Gastroesophageal sphincter (tissue), 4 donors: ENCODE results near the gene RABAC1. TPM values are rescaled to one million over a fixed set of nuclear protein-coding genes. Genes with fewer than 3 reads are reported as not detected.

Experiments
- ATAC-seq: fragments of 150-250 bp; one replicate; pipeline ENCODE4 v1.9.1; 2016; ENCODE audit warnings: mild to moderate bottlenecking, moderate library complexity
- H3K27ac ChIP-seq, 4 donors: fragments of 200-600 bp; sonication (generic) in 3 of 4; 1 replicate in 3 of 4; 2 replicates in 1 of 4; pipeline ENCODE4 v1.5.1; 2016 to 2019
- H3K27me3 ChIP-seq: fragments of 200-600 bp; sonication (generic); one replicate; pipeline ENCODE4 v1.5.1; 2019
- H3K36me3 ChIP-seq, 2 donors: fragments of 200-600 bp; sonication (generic); one replicate each; pipeline ENCODE4 v1.5.1; 2019; ENCODE audit warnings: control low read depth in 1 of 2
- H3K4me1 ChIP-seq, 3 donors: fragments of 200-600 bp; sonication (generic); 1 replicate in 2 of 3; 2 replicates in 1 of 3; pipeline ENCODE4 v1.5.1; 2016 to 2019; ENCODE audit warnings: control low read depth in 2 of 3
- H3K4me3 ChIP-seq, 2 donors: fragments of 200-600 bp; sonication (generic); one replicate each; pipeline ENCODE4 v1.5.1; 2019; ENCODE audit warnings: mild to moderate bottlenecking in 1 of 2, moderate library complexity in 1 of 2
- H3K9me3 ChIP-seq, 3 donors: fragments of 200-600 bp; sonication (generic); one replicate each; pipeline ENCODE4 v1.5.1; 2017 to 2019; ENCODE audit warnings: control low read depth in 2 of 3
- CTCF ChIP-seq, 4 experiments: fragments of 200-600 bp in 2 of 4; fragments of 450-650 bp in 2 of 4; sonication (generic) in 1 of 4; IDR thresholded peaks; one replicate each; pipeline ENCODE4 v1.5.1; 2017 to 2019; ENCODE audit warnings: antibody characterized with exemption in 4 of 4, mild to moderate bottlenecking in 2 of 4, moderate library complexity in 2 of 4
- EP300 ChIP-seq: sonication (generic); formaldehyde crosslinking; IDR thresholded peaks from one replicate; pipeline ENCODE4 v1.6.1; 2017; ENCODE audit warnings: antibody characterized with exemption, mild to moderate bottlenecking
- POLR2A ChIP-seq, 2 donors: fragments of 450-650 bp; IDR thresholded peaks; one replicate each; pipeline ENCODE4 v1.6.1; 2017; ENCODE audit warnings: antibody characterized with exemption in 2 of 2, mild to moderate bottlenecking in 2 of 2, moderate library complexity in 1 of 2
- POLR2AphosphoS5 ChIP-seq: sonication (generic); formaldehyde crosslinking; IDR thresholded peaks from one replicate; pipeline ENCODE4 v1.6.1; 2017; ENCODE audit warnings: antibody characterized with exemption
- WGBS, 2 donors: methylation state at CpG; one replicate each; pipeline ENCODE4 v1.1.5; 2018; ENCODE audit warnings: low coverage in 1 of 2; 5-methylcytosine and 5-hydroxymethylcytosine counted together
- total RNA-seq, 4 donors: library from RNA; depleted of rRNA; stranded (reverse); fragments of >200 nt; gene quantifications; one replicate each; pipeline ENCODE4 v1.1.0, GENCODE V29; 2016

The RABAC1 gene
- total RNA-seq, 4 donors from 2014 or later: 150 to 215 (median 201) TPM

GRCh38 chr19:41920882-41921576 lies 38.1 kb downstream of the RABAC1 start:
- H3K27me3 ChIP-seq: peaks cover 100% of the 10 kb centered on the region
- ATAC-seq: no peak
- no peak overlapping the region for H3K4me3 ChIP-seq
- WGBS, 2 donors: 5 to 7% methylated on average over 7 to 10 of the region's 26 CpGs
- no peak overlapping the region for H3K27ac ChIP-seq
- H3K9me3 ChIP-seq: no peaks in the 10 kb centered on the region
- TF ChIP-seq CTCF (IDR thresholded peaks at IDR 0.05) (no peak), EP300 (no peak), POLR2A (IDR thresholded peaks at IDR 0.05) (no peak), POLR2AphosphoS5 (no peak)
- H3K4me1 ChIP-seq: no peaks in the 10 kb centered on the region
- no peaks in the 10 kb centered on the region for H3K36me3 ChIP-seq

GRCh38 chr19:41919948-41920712 lies 39.0 kb downstream of the RABAC1 start:
- TF ChIP-seq POLR2AphosphoS5 (no peak), POLR2A (IDR thresholded peaks at IDR 0.05) (no peak), CTCF (IDR thresholded peaks at IDR 0.05) (no peak), EP300 (no peak)
- no peak for ATAC-seq
- H3K9me3 ChIP-seq: no peaks in the 10 kb centered on the region
- H3K36me3 ChIP-seq: no peaks in the 10 kb centered on the region
- peaks cover 0 to 8% (median 3%) of the 10 kb centered on the region in 3 donors for H3K4me1 ChIP-seq
- no peak overlapping the region for H3K4me3 ChIP-seq
- H3K27ac ChIP-seq: no peak overlapping the region
- H3K27me3 ChIP-seq: peaks cover 100% of the 10 kb centered on the region
- 74 to 79% methylated on average over 24 to 25 of the region's 33 CpGs for WGBS, 2 donors

- Histone ChIP-seq H3K4me1 (peaks cover 0 to 15% (median 4%) of the 10 kb centered on the region in 3 donors), H3K4me3 (no peak overlapping the region), H3K27me3 (peaks cover 99% of the 10 kb centered on the region), H3K36me3 (no peaks in the 10 kb centered on the region), H3K9me3 (no peaks in the 10 kb centered on the region), H3K27ac (no peak overlapping the region)
- TF ChIP-seq CTCF (IDR thresholded peaks at IDR 0.05): no peak
- TF ChIP-seq POLR2A (IDR thresholded peaks at IDR 0.05): no peak
- TF ChIP-seq POLR2AphosphoS5: no peak
- no peak for TF ChIP-seq EP300
- 84 to 95% methylated on average over 4 to 5 of the region's 5 CpGs for WGBS, 2 donors
- no peak for ATAC-seq
Observed at GRCh38 chr19:41918653-41919244, 40.4 kb downstream of the RABAC1 start.

- no peak overlapping the region for H3K27ac ChIP-seq
- peaks cover 99% of the 10 kb centered on the region for H3K27me3 ChIP-seq
- no peak for ATAC-seq
- H3K9me3 ChIP-seq: no peaks in the 10 kb centered on the region
- H3K4me1 ChIP-seq: peaks cover 0 to 22% (median 5%) of the 10 kb centered on the region in 3 donors
- TF ChIP-seq POLR2AphosphoS5 (no peak), CTCF (IDR thresholded peaks at IDR 0.05) (no peak), EP300 (no peak), POLR2A (IDR thresholded peaks at IDR 0.05) (no peak)
- 80 to 97% methylated on average over 4 of the region's 6 CpGs for WGBS, 2 donors
- no peaks in the 10 kb centered on the region for H3K36me3 ChIP-seq
- no peak overlapping the region for H3K4me3 ChIP-seq
Observed at GRCh38 chr19:41918095-41918494, 41.0 kb downstream of the RABAC1 start.
